Measurements from ENCODE around the gene OLIG1. TPM values are rescaled to one million over a fixed set of nuclear protein-coding genes. Genes with fewer than 3 reads are reported as not detected.

The OLIG1 gene
- total RNA-seq, 2 experiments from 2014 or later = 0.61 TPM; not detected in 1

DNA sequence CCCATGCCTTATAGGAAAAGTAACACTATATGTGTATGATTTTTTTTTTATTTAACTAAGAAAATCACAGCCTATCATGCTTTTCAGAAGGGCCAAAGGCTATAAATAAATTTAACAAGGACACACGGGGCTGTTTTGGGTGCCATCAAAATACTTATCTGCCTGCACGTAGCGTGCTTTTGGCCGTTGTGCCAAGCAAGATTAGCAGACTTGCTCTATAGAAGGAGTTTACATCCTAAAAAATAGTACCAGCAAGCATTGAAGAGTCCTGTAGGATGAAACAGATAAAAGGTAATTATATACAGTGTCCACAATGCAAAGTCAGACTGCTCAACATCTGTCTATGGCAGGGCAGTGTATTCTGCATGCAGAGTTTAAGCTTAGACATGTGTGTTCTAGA is 3.7 kb downstream of the OLIG1 start:
- peaks cover 12% of the 10 kb centered on the region for H3K4me1 Mint-ChIP-seq (ENCODE audit: low read depth)
- ATAC-seq = no peak
- intact Hi-C loops (cut with micrococcal nuclease) = loop anchor here (5.0 kb wide), 1 partner anchor 51 kb away; no protein-coding TSS in a partner anchor
- no peak overlapping the region for H3K27ac Mint-ChIP-seq
- ChIA-PET POLR2A (no interaction called here), CTCF (interaction anchor here (1.2 kb wide), 1 partner anchor 54 kb away, joined by 3 read pairs; no protein-coding TSS in a partner anchor)
- H3K27me3 Mint-ChIP-seq = peaks cover 56% of the 10 kb centered on the region
- no peaks in the 10 kb centered on the region for H3K36me3 Mint-ChIP-seq (ENCODE audit: low read depth)
- TF ChIP-seq, protein P1, sequence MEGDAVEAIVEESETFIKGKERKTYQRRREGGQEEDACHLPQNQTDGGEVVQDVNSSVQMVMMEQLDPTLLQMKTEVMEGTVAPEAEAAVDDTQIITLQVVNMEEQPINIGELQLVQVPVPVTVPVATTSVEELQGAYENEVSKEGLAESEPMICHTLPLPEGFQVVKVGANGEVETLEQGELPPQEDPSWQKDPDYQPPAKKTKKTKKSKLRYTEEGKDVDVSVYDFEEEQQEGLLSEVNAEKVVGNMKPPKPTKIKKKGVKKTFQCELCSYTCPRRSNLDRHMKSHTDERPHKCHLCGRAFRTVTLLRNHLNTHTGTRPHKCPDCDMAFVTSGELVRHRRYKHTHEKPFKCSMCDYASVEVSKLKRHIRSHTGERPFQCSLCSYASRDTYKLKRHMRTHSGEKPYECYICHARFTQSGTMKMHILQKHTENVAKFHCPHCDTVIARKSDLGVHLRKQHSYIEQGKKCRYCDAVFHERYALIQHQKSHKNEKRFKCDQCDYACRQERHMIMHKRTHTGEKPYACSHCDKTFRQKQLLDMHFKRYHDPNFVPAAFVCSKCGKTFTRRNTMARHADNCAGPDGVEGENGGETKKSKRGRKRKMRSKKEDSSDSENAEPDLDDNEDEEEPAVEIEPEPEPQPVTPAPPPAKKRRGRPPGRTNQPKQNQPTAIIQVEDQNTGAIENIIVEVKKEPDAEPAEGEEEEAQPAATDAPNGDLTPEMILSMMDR (IDR thresholded peaks at IDR 0.05) = no peak
- DNase-seq = no peak
- H3K4me3 Mint-ChIP-seq = no peak overlapping the region
- peaks cover 4% of the 10 kb centered on the region for H3K9me3 Mint-ChIP-seq

DNA sequence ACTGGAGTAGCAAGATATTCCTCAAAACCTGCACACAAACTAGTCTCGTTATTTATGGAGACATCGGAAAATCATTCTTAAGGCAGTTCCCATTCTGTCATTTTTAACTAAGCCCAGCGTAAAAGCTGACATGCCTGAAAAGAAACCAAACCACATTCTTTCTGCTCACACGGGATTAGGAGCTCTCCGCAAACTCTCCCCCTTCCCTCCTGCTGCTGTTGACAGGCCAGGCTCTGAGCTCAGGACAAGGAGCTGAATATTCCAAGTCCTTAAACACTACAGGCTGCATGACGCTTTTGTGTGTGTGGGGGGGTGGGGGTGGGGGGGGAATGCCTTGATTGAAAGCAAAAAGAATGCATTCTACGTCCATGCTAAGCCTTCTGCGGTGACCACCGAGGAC is 5.2 kb downstream of the OLIG1 start:
- H3K4me3 Mint-ChIP-seq = no peak overlapping the region
- intact Hi-C loops (cut with micrococcal nuclease) = no loop called here
- CTCF ChIA-PET = no interaction called here

DNA sequence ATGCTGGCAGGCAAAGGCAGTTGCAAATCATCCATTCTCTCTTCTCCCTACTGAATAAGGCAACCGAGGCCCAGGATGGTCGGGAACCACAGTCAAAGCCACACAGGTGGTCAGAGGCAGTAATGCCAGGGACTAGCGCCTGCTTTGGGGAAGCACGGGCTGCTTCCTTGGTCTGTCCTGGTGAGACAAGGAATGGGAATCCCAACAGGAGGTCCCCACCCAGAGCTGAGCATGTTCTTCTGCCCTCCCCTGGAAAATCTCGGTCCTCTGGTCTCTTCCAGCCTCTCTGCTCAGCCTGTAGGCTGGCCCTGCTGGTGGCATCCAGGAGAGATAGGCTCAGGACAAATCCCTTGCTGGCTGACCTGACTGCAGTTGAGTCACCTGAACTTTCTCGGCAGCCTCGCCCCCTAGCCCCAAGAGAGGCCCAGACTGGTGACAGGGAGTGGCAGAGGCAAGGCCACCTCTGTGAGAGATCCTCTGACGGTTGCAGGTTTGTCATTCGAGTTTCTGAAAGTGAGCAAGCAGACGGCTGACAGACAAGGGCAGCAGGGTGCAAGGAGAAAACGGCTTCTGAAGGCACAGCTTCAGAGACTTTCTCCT is 5.8 kb downstream of the OLIG1 start:
- Mint-ChIP-seq H3K9me3 (no peaks in the 10 kb centered on the region), H3K27me3 (peaks cover 43% of the 10 kb centered on the region), H3K4me1 (ENCODE audit: low read depth) (peaks cover 16% of the 10 kb centered on the region), H3K27ac (no peak overlapping the region), H3K4me3 (no peak overlapping the region), H3K36me3 (ENCODE audit: low read depth) (no peaks in the 10 kb centered on the region)
- CTCF ChIA-PET = interaction anchor here (0.5 kb wide), 1 partner anchor 1272 kb away, joined by 3 read pairs; no protein-coding TSS in a partner anchor
- intact Hi-C loops (cut with micrococcal nuclease) = no loop called here
- DNase-seq (peak; percentile 7), ATAC-seq (no peak)
- POLR2A ChIA-PET = no interaction called here
- TF ChIP-seq, protein P1 (IDR thresholded peaks at IDR 0.05) = no peak

More for the DNA sequence above, 5.2 kb downstream of the OLIG1 start:
- no peaks in the 10 kb centered on the region for H3K9me3 Mint-ChIP-seq
- peaks cover 16% of the 10 kb centered on the region for H3K4me1 Mint-ChIP-seq (ENCODE audit: low read depth)
- TF ChIP-seq, protein P1 (IDR thresholded peaks at IDR 0.05) = no peak
- DNase-seq (no peak), ATAC-seq (no peak)
- H3K36me3 Mint-ChIP-seq (ENCODE audit: low read depth) = no peaks in the 10 kb centered on the region
- H3K27me3 Mint-ChIP-seq = peaks cover 44% of the 10 kb centered on the region
- POLR2A ChIA-PET = no interaction called here
- no peak overlapping the region for H3K27ac Mint-ChIP-seq

DNA sequence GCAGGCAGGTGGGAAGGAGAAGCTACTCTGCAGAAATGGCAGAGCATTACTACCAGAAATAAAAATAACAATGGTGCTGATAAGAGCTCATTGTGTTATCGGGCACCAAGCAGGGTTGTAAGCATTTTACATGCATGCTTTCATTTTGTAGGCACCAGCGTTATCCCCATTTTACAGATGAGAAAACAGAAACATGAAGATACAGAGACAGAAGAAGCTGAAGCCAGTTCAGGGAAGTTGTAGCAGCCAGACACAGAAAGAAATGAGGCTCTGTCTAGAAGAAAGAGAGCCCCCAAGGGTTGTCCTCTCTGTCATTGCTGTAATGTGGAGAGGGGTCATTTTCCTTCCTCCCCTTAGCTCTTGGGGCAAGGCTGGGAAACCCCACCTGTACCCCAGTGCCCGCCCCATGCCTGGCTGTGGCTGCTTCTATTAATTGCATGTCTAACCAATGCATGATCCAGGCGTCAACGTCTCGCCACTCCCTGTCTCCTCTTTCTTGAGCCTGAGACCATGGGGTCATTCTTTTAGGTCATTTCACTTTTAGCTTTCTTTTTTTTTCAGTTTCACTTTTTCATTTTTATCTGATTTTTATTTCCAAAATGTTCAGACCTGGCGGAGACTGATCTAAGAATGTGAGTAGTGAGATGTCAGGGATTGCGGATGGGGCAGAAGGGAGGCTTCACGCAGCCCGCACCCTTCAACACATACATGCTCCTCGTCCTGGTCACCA is 6.8 kb downstream of the OLIG1 start:
- no peaks in the 10 kb centered on the region for H3K9me3 Mint-ChIP-seq
- peaks cover 10% of the 10 kb centered on the region for H3K4me1 Mint-ChIP-seq (ENCODE audit: low read depth)
- ChIA-PET POLR2A (no interaction called here), CTCF (no interaction called here)
- intact Hi-C loops (cut with micrococcal nuclease) = no loop called here
- DNase-seq = no peak
- peaks cover 34% of the 10 kb centered on the region for H3K27me3 Mint-ChIP-seq
- ATAC-seq = no peak
- no peaks in the 10 kb centered on the region for H3K36me3 Mint-ChIP-seq (ENCODE audit: low read depth)
- TF ChIP-seq, protein P1 (IDR thresholded peaks at IDR 0.05) = no peak
- no peak overlapping the region for H3K27ac Mint-ChIP-seq
- H3K4me3 Mint-ChIP-seq = no peak overlapping the region
